CD4-positive, alpha-beta T cell (primary cell): ENCODE measurements around the gene OSBPL1A. TPM values are rescaled to one million over a fixed set of nuclear protein-coding genes. Genes with fewer than 3 reads are reported as not detected.

Experiments used
- ATAC-seq: fragments of 200-7000 bp; cut with Tn5 transposase; one replicate; pipeline ENCODE4 v1.10.0; 2022; ENCODE audit warnings: mild to moderate bottlenecking; ENCODE audit not compliant: poor library complexity
- CTCF ChIA-PET: fragments of 350-600 bp; sonication (Branson Sonifier 250); formaldehyde crosslinking; loops from one replicate; lab custom pipeline; 2021; ENCODE audit warnings: antibody characterized with exemption, inconsistent platforms; lab: Charles Lee
- POLR2A ChIA-PET: fragments of 350-600 bp; sonication (Branson Sonifier 250); formaldehyde crosslinking; loops from one replicate; lab custom pipeline; 2021; ENCODE audit warnings: antibody characterized with exemption, inconsistent platforms; lab: Charles Lee
- DNase-seq, 14 experiments: peaks; one replicate each; pipeline ENCODE4 v3.0.0-alpha.2; 2013 to 2020; ENCODE audit warnings: mixed read lengths in 2 of 14
- H3K27ac ChIP-seq, 2 donors: one replicate each; pipeline versions ENCODE4 v1.5.1 to v1.7.0; 2013; ENCODE audit warnings: low read length in 2 of 2, low read depth in 1 of 2, mild to moderate bottlenecking in 1 of 2
- H3K27me3 ChIP-seq, 2 experiments: 1 replicate in 1 of 2; 2 replicates in 1 of 2; pipeline versions ENCODE4 v1.6.1 to v1.7.0; 2013; ENCODE audit warnings: low read length in 2 of 2, control low read depth in 1 of 2, mild to moderate bottlenecking in 1 of 2, moderate library complexity in 1 of 2; ENCODE audit not compliant: insufficient read depth in 2 of 2, control insufficient read depth in 1 of 2
- H3K36me3 ChIP-seq: one replicate; pipeline ENCODE4 v1.6.1; 2013; ENCODE audit warnings: low read length, control low read depth; ENCODE audit not compliant: insufficient read depth
- H3K4me1 ChIP-seq: one replicate; pipeline ENCODE4 v1.6.1; 2013; ENCODE audit warnings: low read length, control low read depth; ENCODE audit not compliant: insufficient read depth
- H3K4me3 ChIP-seq: one replicate; pipeline ENCODE4 v1.5.1; 2013; ENCODE audit warnings: mild to moderate bottlenecking, low read length, moderate library complexity
- H3K9me3 ChIP-seq, 2 experiments: 1 replicate in 1 of 2; 2 replicates in 1 of 2; pipeline versions ENCODE4 v1.6.1 to v1.7.0; 2013; ENCODE audit warnings: low read length in 2 of 2, mild to moderate bottlenecking in 2 of 2, control low read depth in 1 of 2, moderate library complexity in 1 of 2; ENCODE audit not compliant: control insufficient read depth in 1 of 2, insufficient read depth in 1 of 2
- H3K27ac Mint-ChIP-seq: one replicate; pipeline ENCODE4 v1.8.0; 2020; ENCODE audit warnings: mixed read lengths
- H3K27me3 Mint-ChIP-seq: one replicate; pipeline ENCODE4 v1.8.0; 2021; ENCODE audit warnings: mixed read lengths
- H3K36me3 Mint-ChIP-seq: one replicate; pipeline ENCODE4 v1.8.0; 2021; ENCODE audit warnings: low read depth, mixed read lengths
- H3K4me1 Mint-ChIP-seq: one replicate; pipeline ENCODE4 v1.8.0; 2021; ENCODE audit warnings: low read depth, mixed read lengths
- H3K4me3 Mint-ChIP-seq: one replicate; pipeline ENCODE4 v1.8.0; 2020; ENCODE audit warnings: mild to moderate bottlenecking, mixed read lengths
- H3K9me3 Mint-ChIP-seq: one replicate; pipeline ENCODE4 v1.8.0; 2020; ENCODE audit warnings: mixed read lengths
- intact Hi-C, 2 experiments: fragments of 100-400 bp; cut with DNase I in 1 of 2; cut with micrococcal nuclease in 1 of 2; formaldehyde crosslinking; loops; one replicate each; pipeline versions ENCODE4 v1.15.1 to v1.9.0; 2023 to 2025; cut with DNase I, micrococcal nuclease
- total RNA-seq, 174 experiments: library from RNA in 2 of 174; stranded (reverse) in 2 of 174; gene quantifications; one replicate each; pipeline ENCODE4 v1.2.3 and lab custom pipeline; 2021 to 2026
- TF ChIP-seq, protein P1 (sequence below): fragments of 200-600 bp; IDR thresholded peaks from one replicate; pipeline ENCODE4 v1.8.0; 2022; ENCODE audit warnings: antibody characterized with exemption, mild to moderate bottlenecking

The OSBPL1A gene
- total RNA-seq, 2 experiments from 2014 or later: 2.7 TPM

DNA sequence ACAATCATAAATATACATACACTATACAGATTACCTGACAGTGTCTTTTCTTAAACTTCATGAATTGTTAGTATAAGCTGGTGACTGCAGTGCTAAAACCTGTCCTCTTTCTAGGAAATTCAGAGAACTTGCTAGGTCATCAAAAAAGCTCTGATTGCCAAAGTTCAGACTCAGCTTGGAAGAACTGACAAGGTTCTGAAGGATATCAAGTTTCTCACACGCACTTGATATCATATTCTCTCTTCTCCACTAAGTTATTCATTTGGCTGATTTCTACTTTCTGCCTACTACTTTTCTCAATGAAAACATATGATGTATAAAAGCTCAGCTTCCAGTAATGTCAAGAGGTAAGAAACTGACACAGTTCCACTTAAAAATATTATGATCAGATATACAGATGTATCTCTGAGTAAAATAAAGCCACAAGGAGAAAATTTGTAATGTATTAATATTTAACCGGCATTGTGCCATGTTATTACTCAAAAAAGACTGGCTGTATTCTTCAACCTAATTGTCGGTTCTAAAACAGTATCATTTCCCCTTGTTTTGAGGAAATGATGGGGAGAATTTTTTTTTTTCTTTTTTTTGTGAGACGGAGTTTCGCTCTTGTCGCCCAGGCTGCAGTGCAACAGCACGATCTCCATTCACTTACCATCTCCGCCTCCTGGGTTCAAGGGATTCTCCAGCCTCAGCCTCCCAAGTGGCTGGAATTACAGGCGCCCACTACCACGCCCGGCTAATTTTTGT is 2.4 kb downstream of the OSBPL1A start:
- Histone ChIP-seq H3K4me3 (no peak overlapping the region), H3K4me1 (peaks cover 15% of the 10 kb centered on the region), H3K36me3 (no peaks in the 10 kb centered on the region), H3K9me3 (no peaks in the 10 kb centered on the region), H3K27me3 (no peaks in the 10 kb centered on the region), H3K27ac (no peak overlapping the region)
- no peaks in the 10 kb centered on the region for H3K27me3 Mint-ChIP-seq
- ChIA-PET CTCF (no interaction called here), POLR2A (no interaction called here)
- intact Hi-C loops: no loop called here
- H3K9me3 Mint-ChIP-seq: no peaks in the 10 kb centered on the region
- TF ChIP-seq, protein P1, sequence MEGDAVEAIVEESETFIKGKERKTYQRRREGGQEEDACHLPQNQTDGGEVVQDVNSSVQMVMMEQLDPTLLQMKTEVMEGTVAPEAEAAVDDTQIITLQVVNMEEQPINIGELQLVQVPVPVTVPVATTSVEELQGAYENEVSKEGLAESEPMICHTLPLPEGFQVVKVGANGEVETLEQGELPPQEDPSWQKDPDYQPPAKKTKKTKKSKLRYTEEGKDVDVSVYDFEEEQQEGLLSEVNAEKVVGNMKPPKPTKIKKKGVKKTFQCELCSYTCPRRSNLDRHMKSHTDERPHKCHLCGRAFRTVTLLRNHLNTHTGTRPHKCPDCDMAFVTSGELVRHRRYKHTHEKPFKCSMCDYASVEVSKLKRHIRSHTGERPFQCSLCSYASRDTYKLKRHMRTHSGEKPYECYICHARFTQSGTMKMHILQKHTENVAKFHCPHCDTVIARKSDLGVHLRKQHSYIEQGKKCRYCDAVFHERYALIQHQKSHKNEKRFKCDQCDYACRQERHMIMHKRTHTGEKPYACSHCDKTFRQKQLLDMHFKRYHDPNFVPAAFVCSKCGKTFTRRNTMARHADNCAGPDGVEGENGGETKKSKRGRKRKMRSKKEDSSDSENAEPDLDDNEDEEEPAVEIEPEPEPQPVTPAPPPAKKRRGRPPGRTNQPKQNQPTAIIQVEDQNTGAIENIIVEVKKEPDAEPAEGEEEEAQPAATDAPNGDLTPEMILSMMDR: no peak
- DNase-seq (peak in 1 of 14 experiments; percentile 13), ATAC-seq (no peak)
- peak overlapping the region; percentile 75 for H3K4me3 Mint-ChIP-seq
- H3K4me1 Mint-ChIP-seq: peaks cover 22% of the 10 kb centered on the region
- no peaks in the 10 kb centered on the region for H3K36me3 Mint-ChIP-seq
- peak overlapping the region; percentile 40 for H3K27ac Mint-ChIP-seq

DNA sequence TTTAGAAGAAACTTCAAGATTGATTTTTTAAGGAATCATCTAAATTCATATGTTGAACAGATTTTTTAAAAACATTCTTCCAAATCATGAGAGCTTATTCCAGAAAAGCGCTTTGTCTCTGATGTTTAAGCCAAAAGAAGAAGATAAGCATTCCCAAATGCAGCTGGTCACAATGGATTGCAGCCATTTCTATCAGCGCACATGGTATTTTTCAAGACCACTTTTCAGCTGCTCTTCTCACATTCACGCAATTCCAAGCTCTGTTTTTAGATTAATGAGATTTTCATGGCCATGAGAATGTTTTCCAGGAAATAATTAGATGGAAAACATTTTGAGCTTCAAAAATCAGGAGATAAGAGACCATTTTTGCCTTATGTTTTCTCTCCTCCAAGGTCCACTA is 8.7 kb downstream of the OSBPL1A start:
- intact Hi-C loops: no loop called here

DNA sequence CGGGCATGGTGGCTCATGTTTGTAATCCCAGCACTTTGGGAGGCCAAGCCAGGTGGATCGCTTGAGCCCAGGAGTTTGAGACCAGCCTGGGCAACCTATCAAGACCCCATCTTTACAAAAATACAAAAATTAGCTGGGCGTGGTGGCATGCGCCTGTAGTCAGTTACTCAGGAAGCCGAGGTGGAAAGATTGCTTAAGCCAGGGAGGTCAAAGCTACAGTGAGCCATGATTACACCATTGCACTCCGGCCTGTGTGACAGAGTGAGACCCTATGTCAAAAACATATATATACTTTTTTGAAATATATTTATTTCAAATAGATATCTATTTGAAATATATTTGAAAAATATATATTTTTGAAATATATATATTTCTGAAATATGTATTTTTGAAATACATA is 10.9 kb downstream of the OSBPL1A start:
- H3K4me3 Mint-ChIP-seq: no peak overlapping the region
- no peaks in the 10 kb centered on the region for H3K9me3 Mint-ChIP-seq
- no peaks in the 10 kb centered on the region for H3K4me1 Mint-ChIP-seq
- H3K27me3 Mint-ChIP-seq: peaks cover 4% of the 10 kb centered on the region
- Histone ChIP-seq H3K27me3 (no peaks in the 10 kb centered on the region), H3K36me3 (no peaks in the 10 kb centered on the region), H3K27ac (no peak overlapping the region), H3K4me3 (no peak overlapping the region), H3K9me3 (no peaks in the 10 kb centered on the region), H3K4me1 (no peaks in the 10 kb centered on the region)
- TF ChIP-seq, protein P1: no peak
- CTCF ChIA-PET: no interaction called here
- no peaks in the 10 kb centered on the region for H3K36me3 Mint-ChIP-seq
- POLR2A ChIA-PET: no interaction called here
- intact Hi-C loops: no loop called here
- DNase-seq (no peak), ATAC-seq (no peak)
- no peak overlapping the region for H3K27ac Mint-ChIP-seq

More for the DNA sequence above, 8.7 kb downstream of the OSBPL1A start:
- TF ChIP-seq, protein P1: no peak
- H3K9me3 ChIP-seq: no peaks in the 10 kb centered on the region
- ChIA-PET POLR2A (no interaction called here), CTCF (interaction anchor here (0.6 kb wide), 1 partner anchor 227 kb away, joined by 3 read pairs; no protein-coding TSS in a partner anchor)
- no peaks in the 10 kb centered on the region for H3K36me3 Mint-ChIP-seq
- H3K4me1 Mint-ChIP-seq: no peaks in the 10 kb centered on the region
- ATAC-seq: no peak
- no peaks in the 10 kb centered on the region for H3K9me3 Mint-ChIP-seq
- DNase-seq: no peak
- no peaks in the 10 kb centered on the region for H3K27me3 ChIP-seq
- no peaks in the 10 kb centered on the region for H3K36me3 ChIP-seq
- H3K4me1 ChIP-seq: no peaks in the 10 kb centered on the region
- H3K27ac Mint-ChIP-seq: no peak overlapping the region
- no peak overlapping the region for H3K4me3 ChIP-seq
- H3K4me3 Mint-ChIP-seq: no peak overlapping the region
- no peak overlapping the region for H3K27ac ChIP-seq
- peaks cover 4% of the 10 kb centered on the region for H3K27me3 Mint-ChIP-seq
